Left ventricle myocardium inferior (tissue), 1 donor: ENCODE data around the gene ZCCHC7. TPM values are rescaled to one million over a fixed set of nuclear protein-coding genes. Genes with fewer than 3 reads are reported as not detected.

Experiments
- DNase-seq: peaks from one replicate; pipeline ENCODE4 v3.0.0-alpha.2; 2020
- H3K27ac ChIP-seq: fragments of 200-600 bp; replicated peaks from 2 replicates; pipeline ENCODE4 v1.8.0; 2021
- H3K27me3 ChIP-seq: fragments of 200-600 bp; 2 replicates; pipeline ENCODE4 v1.8.0; 2021; ENCODE audit warnings: low read depth
- H3K36me3 ChIP-seq: fragments of 200-600 bp; 2 replicates; pipeline ENCODE4 v1.8.0; 2021
- H3K4me1 ChIP-seq: fragments of 200-600 bp; 2 replicates; pipeline ENCODE4 v1.8.0; 2021
- H3K4me3 ChIP-seq: fragments of 200-600 bp; 2 replicates; pipeline ENCODE4 v1.8.0; 2021; ENCODE audit warnings: mild to moderate bottlenecking, moderate library complexity
- H3K9me3 ChIP-seq: fragments of 200-600 bp; replicated peaks from 2 replicates; pipeline ENCODE4 v1.8.0; 2021
- intact Hi-C: fragments of 100-400 bp; cut with micrococcal nuclease; formaldehyde crosslinking; loops from one replicate; pipeline ENCODE4 v1.11.0; 2022
- total RNA-seq: library from RNA; stranded (reverse); fragmentation: NEBNext Ultra II Directional; extraction: Animal tissue kit (Norgen Biotek cat#: 25700); gene quantifications from one replicate; pipeline ENCODE4 v1.2.1, GENCODE V29; 2021
- TF ChIP-seq, protein P1 (sequence below): fragments of 200-600 bp; IDR thresholded peaks from 2 replicates; pipeline ENCODE4 v1.8.0; 2021; ENCODE audit warnings: antibody characterized with exemption, mild to moderate bottlenecking, borderline replicate concordance
- donor health status: DM: no; HTN: yes; CAD: no; lungs with severe emphysema.

ZCCHC7 gene
- total RNA-seq, 1 donor from 2014 or later, result 8.1 TPM

DNA sequence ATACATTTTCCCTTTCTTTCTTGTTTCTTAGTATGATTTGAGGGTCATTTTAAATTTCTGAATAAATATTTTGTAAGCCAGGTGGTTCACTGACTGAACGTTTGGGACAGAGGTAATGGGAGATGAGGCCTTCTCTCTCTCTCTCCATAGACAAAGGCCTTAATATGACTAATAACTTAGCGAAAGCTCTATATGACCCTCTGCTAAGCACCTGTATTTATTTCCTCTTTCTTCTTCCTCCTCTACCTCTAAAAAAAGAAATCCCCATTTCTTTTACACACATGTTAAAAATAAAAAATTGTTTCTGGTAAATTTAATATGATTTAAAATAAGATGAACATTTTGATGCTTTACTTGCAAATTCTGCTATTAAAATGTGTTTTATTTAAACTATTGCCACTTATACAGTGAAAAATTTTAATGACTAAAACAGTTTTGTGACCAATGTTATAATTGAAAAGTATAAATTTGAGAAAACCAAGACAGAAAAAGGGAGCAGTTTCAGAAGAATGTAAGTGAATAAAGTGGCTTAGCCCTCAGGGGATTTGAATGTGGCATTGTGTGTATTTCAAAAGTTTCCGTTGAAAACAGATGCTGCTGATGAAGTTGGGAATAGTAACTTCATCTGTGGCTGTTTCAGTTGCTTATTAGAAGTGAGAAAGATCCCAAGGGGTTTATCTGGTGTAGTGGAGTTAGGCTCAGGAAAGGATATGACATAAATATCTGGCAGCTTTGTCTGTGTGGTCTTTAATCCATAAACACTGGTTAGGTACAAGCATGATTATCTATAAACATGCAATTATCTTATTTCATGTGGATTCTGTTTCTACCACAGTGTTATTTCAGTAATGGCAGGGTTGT lies 173.5 kb downstream of the ZCCHC7 start:
- DNase-seq, result no peak
- intact Hi-C loops, result no loop called here
- H3K36me3 ChIP-seq, result no peaks in the 10 kb centered on the region
- H3K4me3 ChIP-seq, result no peak overlapping the region
- no peaks in the 10 kb centered on the region for H3K9me3 ChIP-seq
- no peaks in the 10 kb centered on the region for H3K27me3 ChIP-seq
- H3K27ac ChIP-seq, result no peak overlapping the region
- TF ChIP-seq, protein P1, sequence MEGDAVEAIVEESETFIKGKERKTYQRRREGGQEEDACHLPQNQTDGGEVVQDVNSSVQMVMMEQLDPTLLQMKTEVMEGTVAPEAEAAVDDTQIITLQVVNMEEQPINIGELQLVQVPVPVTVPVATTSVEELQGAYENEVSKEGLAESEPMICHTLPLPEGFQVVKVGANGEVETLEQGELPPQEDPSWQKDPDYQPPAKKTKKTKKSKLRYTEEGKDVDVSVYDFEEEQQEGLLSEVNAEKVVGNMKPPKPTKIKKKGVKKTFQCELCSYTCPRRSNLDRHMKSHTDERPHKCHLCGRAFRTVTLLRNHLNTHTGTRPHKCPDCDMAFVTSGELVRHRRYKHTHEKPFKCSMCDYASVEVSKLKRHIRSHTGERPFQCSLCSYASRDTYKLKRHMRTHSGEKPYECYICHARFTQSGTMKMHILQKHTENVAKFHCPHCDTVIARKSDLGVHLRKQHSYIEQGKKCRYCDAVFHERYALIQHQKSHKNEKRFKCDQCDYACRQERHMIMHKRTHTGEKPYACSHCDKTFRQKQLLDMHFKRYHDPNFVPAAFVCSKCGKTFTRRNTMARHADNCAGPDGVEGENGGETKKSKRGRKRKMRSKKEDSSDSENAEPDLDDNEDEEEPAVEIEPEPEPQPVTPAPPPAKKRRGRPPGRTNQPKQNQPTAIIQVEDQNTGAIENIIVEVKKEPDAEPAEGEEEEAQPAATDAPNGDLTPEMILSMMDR, result no peak
- peaks cover 29% of the 10 kb centered on the region for H3K4me1 ChIP-seq

DNA sequence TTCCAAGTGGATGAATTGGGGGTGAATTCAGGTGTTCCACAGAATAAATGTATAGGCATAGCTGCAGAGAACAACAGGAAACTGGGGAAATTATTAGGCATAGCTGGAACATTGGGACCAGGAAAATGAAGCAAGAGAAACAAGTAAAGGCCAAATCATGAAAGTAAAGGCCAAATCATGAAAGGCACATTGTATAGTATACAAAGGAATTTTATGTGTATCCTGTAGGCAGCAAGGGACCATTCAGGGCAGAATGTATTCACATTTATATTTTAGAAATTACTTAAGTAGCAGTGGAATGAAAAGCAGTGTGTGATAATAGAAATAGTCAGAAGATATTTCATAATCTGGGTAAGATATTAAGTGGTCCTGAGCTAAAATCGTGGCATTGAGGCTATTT lies 174.8 kb downstream of the ZCCHC7 start:
- TF ChIP-seq, protein P1, result no peak
- intact Hi-C loops, result no loop called here
- no peak for DNase-seq
- H3K4me1 ChIP-seq, result peaks cover 29% of the 10 kb centered on the region
- no peaks in the 10 kb centered on the region for H3K36me3 ChIP-seq
- no peak overlapping the region for H3K27ac ChIP-seq
- no peaks in the 10 kb centered on the region for H3K9me3 ChIP-seq
- no peak overlapping the region for H3K4me3 ChIP-seq
- H3K27me3 ChIP-seq, result no peaks in the 10 kb centered on the region

DNA sequence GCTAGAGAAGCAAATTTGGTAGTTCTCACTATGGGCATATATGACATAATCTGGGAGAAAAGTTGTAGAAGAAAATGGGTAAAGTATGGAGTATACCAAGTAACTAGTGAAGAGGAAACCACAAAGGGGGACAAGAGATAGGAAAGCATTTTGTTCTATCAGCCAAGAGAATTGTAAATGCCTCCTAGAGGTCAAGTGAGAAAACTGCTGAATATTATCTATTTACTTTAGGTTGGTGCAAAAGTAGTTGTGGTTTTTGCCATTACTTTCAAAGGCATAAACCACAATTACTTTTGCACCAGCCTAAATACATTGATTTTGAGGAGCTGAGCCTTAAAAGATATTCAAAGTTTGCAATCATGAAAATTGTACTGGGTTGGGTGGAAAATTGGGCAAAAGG lies 175.4 kb downstream of the ZCCHC7 start:
- Histone ChIP-seq H3K27me3 (no peaks in the 10 kb centered on the region), H3K4me1 (peaks cover 29% of the 10 kb centered on the region), H3K36me3 (no peaks in the 10 kb centered on the region), H3K27ac (no peak overlapping the region), H3K9me3 (no peaks in the 10 kb centered on the region), H3K4me3 (no peak overlapping the region)
- intact Hi-C loops, result no loop called here
- TF ChIP-seq, protein P1, result no peak
- DNase-seq, result no peak

DNA sequence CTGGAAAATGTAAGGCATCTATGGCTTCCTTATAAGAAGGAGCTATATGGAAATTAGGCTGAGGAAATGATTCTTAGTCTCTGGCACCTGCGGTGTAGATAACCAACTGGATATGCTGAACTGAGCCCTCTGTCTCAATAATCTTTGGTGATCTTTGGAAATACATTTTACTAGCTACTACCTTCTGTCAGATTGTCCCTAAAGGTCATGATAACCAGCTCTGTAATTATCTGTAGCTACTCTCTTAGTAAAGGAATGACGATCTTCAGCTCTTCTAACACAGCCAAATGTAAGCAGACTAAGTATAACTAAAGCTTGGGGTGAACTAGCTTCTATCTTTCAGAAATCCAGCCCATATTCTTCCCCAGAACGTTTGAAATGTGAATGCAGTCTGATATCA lies 177.2 kb downstream of the ZCCHC7 start:
- intact Hi-C loops, result no loop called here

DNA sequence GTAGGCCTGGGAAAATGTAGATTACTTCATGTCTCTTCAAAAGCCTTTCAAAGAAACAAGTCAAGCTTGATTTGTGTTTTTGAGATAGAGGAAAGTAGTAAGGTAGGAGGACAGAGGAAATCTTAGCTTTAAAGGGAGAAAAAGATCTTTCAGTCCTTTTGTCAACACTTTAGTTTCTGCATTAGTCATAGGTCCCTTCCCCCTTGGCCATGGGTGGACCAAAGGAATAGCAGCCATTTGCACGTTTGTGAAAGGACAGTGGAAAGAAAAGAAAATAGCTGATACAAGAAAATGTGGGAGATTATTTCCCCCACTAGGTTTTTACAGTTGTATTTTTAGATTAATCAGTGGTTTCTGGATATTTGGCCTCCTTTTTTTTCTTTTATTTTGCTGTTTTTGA lies 180.2 kb downstream of the ZCCHC7 start:
- no peaks in the 10 kb centered on the region for H3K9me3 ChIP-seq
- no peak overlapping the region for H3K27ac ChIP-seq
- intact Hi-C loops, result no loop called here
- peaks cover 17% of the 10 kb centered on the region for H3K36me3 ChIP-seq
- no peaks in the 10 kb centered on the region for H3K27me3 ChIP-seq
- peaks cover 4% of the 10 kb centered on the region for H3K4me1 ChIP-seq
- H3K4me3 ChIP-seq, result no peak overlapping the region
- no peak for DNase-seq
- TF ChIP-seq, protein P1, result no peak

More for the DNA sequence above, 177.2 kb downstream of the ZCCHC7 start:
- Histone ChIP-seq H3K27ac (no peak overlapping the region), H3K36me3 (no peaks in the 10 kb centered on the region), H3K4me3 (no peak overlapping the region), H3K9me3 (no peaks in the 10 kb centered on the region), H3K27me3 (no peaks in the 10 kb centered on the region), H3K4me1 (peaks cover 32% of the 10 kb centered on the region)
- DNase-seq, result no peak
- TF ChIP-seq, protein P1, result no peak
